Measurements from ENCODE around the gene PTPRA. TPM values are rescaled to one million over a fixed set of nuclear protein-coding genes. Genes with fewer than 3 reads are reported as not detected.
A peak's percentile ranks its signal among the peaks of the same experiment; 100 is the strongest.

Gene PTPRA
- polyA plus RNA-seq, 1 experiment: 46.2 TPM

GRCh38 chr20:3000852-3001523, 127.7 kb downstream of the PTPRA start:
- Histone ChIP-seq H3K4me3 (ENCODE audit: low read depth, low read length) (no peak overlapping the region), H3K27me3 (ENCODE audit: control insufficient read depth, insufficient read depth, low read length) (no peaks in the 10 kb centered on the region), H3K36me3 (ENCODE audit: control insufficient read depth, insufficient read depth, low read length) (no peaks in the 10 kb centered on the region)
- TF ChIP-seq CTCF (IDR thresholded peaks at IDR 0.05; ENCODE audit: insufficient read depth, low read depth, low read length): peak; percentile 53
- CTCF ChIA-PET: interaction anchor here (0.6 to 2.2 kb wide), 31 partner anchors 10 to 480 kb away, joined by 3 to 20 read pairs (median 4); partner anchors contain the start of gene EBF4
- POLR2A ChIA-PET: no interaction called here
- DNase-seq (ENCODE audit: low read depth): no peak

GRCh38 chr20:3003416-3003815, 130.1 kb downstream of the PTPRA start:
- Histone ChIP-seq H3K4me3 (ENCODE audit: low read depth, low read length) (no peak overlapping the region), H3K36me3 (ENCODE audit: control insufficient read depth, insufficient read depth, low read length) (peaks cover 3% of the 10 kb centered on the region), H3K27me3 (ENCODE audit: control insufficient read depth, insufficient read depth, low read length) (no peaks in the 10 kb centered on the region)
- no peak for TF ChIP-seq CTCF (IDR thresholded peaks at IDR 0.05; ENCODE audit: insufficient read depth, low read depth, low read length)
- POLR2A ChIA-PET: no interaction called here
- no peak for DNase-seq (ENCODE audit: low read depth)
- CTCF ChIA-PET: no interaction called here

GRCh38 chr20:3010985-3011723, 137.9 kb downstream of the PTPRA start:
- ChIA-PET CTCF (interaction anchor here (0.6 to 1.8 kb wide), 5 partner anchors 10 to 255 kb away, joined by 3 to 7 read pairs (median 3); no protein-coding TSS in a partner anchor), POLR2A (interaction anchor here (0.6 kb wide), 1 partner anchor 104 kb away, joined by 4 read pairs; no protein-coding TSS in a partner anchor)
- no peak overlapping the region for H3K4me3 ChIP-seq (ENCODE audit: low read depth, low read length)
- no peaks in the 10 kb centered on the region for H3K27me3 ChIP-seq (ENCODE audit: control insufficient read depth, insufficient read depth, low read length)
- peaks cover 3% of the 10 kb centered on the region for H3K36me3 ChIP-seq (ENCODE audit: control insufficient read depth, insufficient read depth, low read length)
- no peak for TF ChIP-seq CTCF (IDR thresholded peaks at IDR 0.05; ENCODE audit: insufficient read depth, low read depth, low read length)
- no peak for DNase-seq (ENCODE audit: low read depth)

GRCh38 chr20:3011752-3012151, 138.5 kb downstream of the PTPRA start:
- Histone ChIP-seq H3K27me3 (ENCODE audit: control insufficient read depth, insufficient read depth, low read length) (no peaks in the 10 kb centered on the region), H3K4me3 (ENCODE audit: low read depth, low read length) (no peak overlapping the region), H3K36me3 (ENCODE audit: control insufficient read depth, insufficient read depth, low read length) (peaks cover 2% of the 10 kb centered on the region)
- DNase-seq (ENCODE audit: low read depth): no peak
- CTCF ChIA-PET: interaction anchor here (0.5 to 1.8 kb wide), 6 partner anchors 11 to 323 kb away, joined by 3 to 7 read pairs (median 3); no protein-coding TSS in a partner anchor
- TF ChIP-seq CTCF (IDR thresholded peaks at IDR 0.05; ENCODE audit: insufficient read depth, low read depth, low read length): no peak
- POLR2A ChIA-PET: interaction anchor here (0.6 kb wide), 1 partner anchor 104 kb away, joined by 4 read pairs; no protein-coding TSS in a partner anchor

- H3K36me3 ChIP-seq (ENCODE audit: control insufficient read depth, insufficient read depth, low read length): peaks cover 1% of the 10 kb centered on the region; the same call in 1 of the 2 replicates
- DNase-seq (ENCODE audit: low read depth): no peak
- CTCF ChIA-PET: interaction anchor here (1.8 kb wide), 2 partner anchors 13 to 260 kb away, joined by 4 to 9 read pairs; no protein-coding TSS in a partner anchor
- TF ChIP-seq CTCF (IDR thresholded peaks at IDR 0.05; ENCODE audit: insufficient read depth, low read depth, low read length): no peak
- POLR2A ChIA-PET: no interaction called here
- H3K4me3 ChIP-seq (ENCODE audit: low read depth, low read length): no peak overlapping the region
- no peaks in the 10 kb centered on the region for H3K27me3 ChIP-seq (ENCODE audit: control insufficient read depth, insufficient read depth, low read length)
Measured at GRCh38 chr20:3013771-3014170, 140.5 kb downstream of the PTPRA start.
